GM13977 (cell line): ENCODE measurements around the gene RCBTB2.

Source experiments
- DNase-seq: peaks from one replicate; pipeline ENCODE4 v3.0.0; 2012; ENCODE audit warnings: low spot score
- CTCF ChIP-seq: IDR thresholded peaks from 2 replicates; pipeline ENCODE4 v1.5.1; 2012; ENCODE audit warnings: mild to moderate bottlenecking, control low read depth; ENCODE audit not compliant: insufficient read depth; ENCODE audit errors: extremely low read depth, missing control alignments
- in situ Hi-C: fragments of 300-500 bp; cut with MboI; formaldehyde crosslinking; loops from one replicate; pipeline ENCODE4 v1.12.0; 2022; ENCODE audit warnings: low sequenced_read_pairs, low pct_unique_long_range_greater_than_20kb, mixed read lengths, inconsistent platforms; ENCODE audit not compliant: unreplicated experiment

RCBTB2 gene

DNA sequence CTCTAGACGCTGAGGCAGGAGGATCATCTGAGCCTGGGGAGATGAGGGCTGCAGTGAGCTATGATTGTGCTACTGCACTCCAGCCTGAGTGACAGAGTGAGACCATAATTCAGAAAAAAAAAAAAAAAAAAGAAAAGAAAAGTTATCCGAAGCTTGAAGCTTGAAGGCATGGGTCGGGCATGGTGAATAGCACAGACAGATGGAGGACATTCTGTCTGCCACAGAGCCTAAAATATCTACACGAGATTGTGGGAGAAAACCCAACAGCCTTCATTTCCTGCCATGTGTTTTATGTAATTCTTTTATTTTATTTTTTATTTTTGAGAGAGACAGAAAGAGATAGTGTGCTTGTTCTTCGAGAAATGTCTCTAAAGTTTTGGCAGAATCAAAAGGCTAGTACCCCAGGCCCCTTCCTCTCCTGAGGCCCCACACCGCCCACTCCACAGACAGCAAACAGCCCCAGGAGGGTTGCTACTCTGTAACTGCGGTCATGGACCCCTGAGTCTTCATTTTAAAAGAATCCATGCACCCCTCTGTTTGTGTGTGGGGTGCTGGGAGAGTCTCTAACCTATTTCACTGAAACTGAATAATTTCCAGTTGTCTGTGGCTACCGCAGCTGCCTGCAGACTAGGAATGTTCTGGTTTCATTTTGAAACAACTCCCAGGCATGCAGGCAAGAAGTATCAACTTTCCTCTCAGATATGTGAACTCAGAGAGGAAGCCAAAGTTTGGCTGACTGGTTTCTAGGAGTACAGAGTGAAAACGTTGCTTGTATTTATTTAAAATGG lies 38.4 kb upstream of the RCBTB2 start:
- in situ Hi-C loops, result no loop called here
- DNase-seq, result no peak
- no peak for TF ChIP-seq CTCF

DNA sequence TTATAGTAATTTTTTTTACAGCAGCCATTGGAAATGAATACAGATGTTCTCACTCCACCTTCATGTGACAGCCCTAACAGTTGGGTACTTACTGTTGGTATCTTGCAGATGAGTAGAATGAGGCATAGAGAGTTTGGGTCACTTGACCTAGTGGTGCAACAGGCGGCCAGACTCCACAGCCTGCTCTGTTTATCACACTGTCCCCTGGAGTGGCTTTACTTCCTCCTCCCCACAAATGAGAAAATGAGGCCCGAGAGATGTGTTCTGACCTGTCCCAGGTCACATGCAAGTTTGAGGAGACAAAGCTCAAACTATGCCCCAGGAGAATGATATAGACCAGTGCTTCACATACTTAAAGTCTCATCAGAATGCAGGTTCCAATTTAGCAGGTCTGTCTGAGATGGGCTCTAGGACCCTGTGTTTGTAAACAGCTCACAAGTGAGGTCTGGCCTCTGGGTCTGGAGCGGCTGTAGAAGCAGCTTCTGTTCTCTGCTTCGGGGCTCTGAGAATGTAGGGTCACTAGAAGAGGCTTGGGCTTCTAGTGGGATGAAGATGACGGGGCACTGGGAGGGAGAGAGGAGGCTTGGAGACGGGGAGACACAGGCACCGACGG lies 37.4 kb upstream of the RCBTB2 start:
- DNase-seq, result no peak
- no peak for TF ChIP-seq CTCF
- in situ Hi-C loops, result no loop called here

- no peak for TF ChIP-seq CTCF
- DNase-seq, result no peak
- in situ Hi-C loops, result no loop called here
Measured at GRCh38 chr13:48569104-48569666, 36.3 kb upstream of the RCBTB2 start.

GRCh38 chr13:48568370-48569103 lies 35.7 kb upstream of the RCBTB2 start:
- DNase-seq, result no peak
- no peak for TF ChIP-seq CTCF
- in situ Hi-C loops, result no loop called here

- in situ Hi-C loops, result no loop called here
- TF ChIP-seq CTCF, result no peak
- no peak for DNase-seq
Measured at GRCh38 chr13:48567515-48568369, 34.9 kb upstream of the RCBTB2 start.

GRCh38 chr13:48564056-48564455 lies 31.2 kb upstream of the RCBTB2 start:
- no peak for DNase-seq
- no peak for TF ChIP-seq CTCF
- in situ Hi-C loops, result no loop called here
